ENCODE data around the gene PRR35.

DNA sequence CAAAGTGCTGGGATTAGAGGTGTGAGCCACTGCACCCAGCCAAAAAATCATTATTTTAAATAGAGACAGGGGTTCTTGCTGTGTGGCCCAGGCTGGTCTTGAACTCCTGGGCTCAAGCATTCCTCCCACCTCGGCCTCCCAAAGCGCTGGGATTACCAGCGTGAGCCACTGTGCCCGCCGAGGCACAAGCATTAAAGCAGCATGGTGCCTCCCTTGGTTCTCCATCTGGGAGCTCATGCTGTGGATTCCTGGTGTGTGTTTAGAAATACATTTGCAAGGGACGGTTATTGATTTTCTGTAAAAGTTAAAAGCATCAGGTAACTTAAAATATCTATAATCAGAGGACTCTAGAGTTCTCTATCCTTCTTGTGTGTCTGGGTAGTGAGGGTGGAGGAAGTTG, 47.4 kb upstream of the PRR35 start:
- TF ChIP-seq CTCF (IDR thresholded peaks at IDR 0.05) (no peak), POLR2A (IDR thresholded peaks at IDR 0.05) (no peak)
